Neuronal stem cell (in vitro differentiated cells): ENCODE data around the gene TTC28.

Experiments
- DNase-seq: peaks from one replicate; pipeline ENCODE4 v3.0.0-alpha.2; 2013; ENCODE audit warnings: low spot score
- H2AFZ ChIP-seq: one replicate; pipeline ENCODE4 v1.6.1; 2013; ENCODE audit warnings: mild to moderate bottlenecking, low read length, inconsistent platforms
- H2AK5ac ChIP-seq: 2 replicates; pipeline ENCODE4 v1.6.1; 2013; ENCODE audit warnings: low read depth, mild to moderate bottlenecking, inconsistent platforms, low read length, moderate library complexity, mixed read lengths
- H2BK120ac ChIP-seq: 2 replicates; pipeline ENCODE4 v1.6.1; 2013; ENCODE audit warnings: low read depth, mild to moderate bottlenecking, inconsistent platforms, low read length, moderate library complexity, mixed read lengths
- H2BK12ac ChIP-seq: one replicate; pipeline ENCODE4 v1.6.1; 2013; ENCODE audit warnings: low read length, inconsistent platforms
- H2BK15ac ChIP-seq: 2 replicates; pipeline ENCODE4 v1.6.1; 2013; ENCODE audit warnings: mild to moderate bottlenecking, low read length, inconsistent platforms, mixed read lengths
- H2BK5ac ChIP-seq: one replicate; pipeline ENCODE4 v1.6.1; 2013; ENCODE audit warnings: inconsistent platforms, mild to moderate bottlenecking, low read length, moderate library complexity
- H3K14ac ChIP-seq: one replicate; pipeline ENCODE4 v1.6.1; 2013; ENCODE audit warnings: low read length, inconsistent platforms
- H3K18ac ChIP-seq: 2 replicates; pipeline ENCODE4 v1.6.1; 2013; ENCODE audit warnings: low read length, inconsistent platforms
- H3K23ac ChIP-seq: 2 replicates; pipeline ENCODE4 v1.6.1; 2013; ENCODE audit warnings: low read depth, mild to moderate bottlenecking, mixed read lengths, low read length, inconsistent platforms; ENCODE audit not compliant: poor library complexity
- H3K27ac ChIP-seq: replicated peaks from 3 replicates; pipeline ENCODE4 v1.5.1; 2013; ENCODE audit warnings: low read length, inconsistent platforms
- H3K27me3 ChIP-seq, 3 experiments: 2 replicates each; pipeline ENCODE4 v1.6.1; 2013; ENCODE audit warnings: low read length in 3 of 3, mild to moderate bottlenecking in 2 of 3, inconsistent platforms in 1 of 3, low read depth in 1 of 3, mixed read lengths in 1 of 3, moderate library complexity in 1 of 3; ENCODE audit not compliant: control insufficient read depth in 3 of 3, insufficient read depth in 3 of 3
- H3K36me3 ChIP-seq, 2 donors: replicated peaks in 1 of 2; 2 replicates each; pipeline ENCODE4 v1.6.1; 2013; ENCODE audit warnings: low read length in 2 of 2; ENCODE audit not compliant: control insufficient read depth in 2 of 2, insufficient read depth in 2 of 2
- H3K4ac ChIP-seq: 2 replicates; pipeline ENCODE4 v1.6.1; 2013; ENCODE audit warnings: inconsistent platforms, mild to moderate bottlenecking, low read length, moderate library complexity
- H3K4me1 ChIP-seq, 2 donors: 1 replicate in 1 of 2; 2 replicates in 1 of 2; pipeline ENCODE4 v1.6.1; 2013; ENCODE audit warnings: low read length in 2 of 2, low read depth in 1 of 2; ENCODE audit not compliant: control insufficient read depth in 2 of 2, insufficient read depth in 1 of 2
- H3K4me2 ChIP-seq: one replicate; pipeline ENCODE4 v1.6.1; 2013; ENCODE audit warnings: mild to moderate bottlenecking, low read length, inconsistent platforms; ENCODE audit not compliant: insufficient read depth, poor library complexity, severe bottlenecking
- H3K4me3 ChIP-seq, 2 donors: 2 replicates each; pipeline ENCODE4 v1.5.1; 2013; ENCODE audit warnings: low read length in 2 of 2, mild to moderate bottlenecking in 2 of 2, inconsistent platforms in 1 of 2, moderate library complexity in 1 of 2
- H3K79me1 ChIP-seq: one replicate; pipeline ENCODE4 v1.6.1; 2013; ENCODE audit warnings: low read depth, mild to moderate bottlenecking, inconsistent platforms, low read length, moderate library complexity
- H3K9ac ChIP-seq: one replicate; pipeline ENCODE4 v1.6.1; 2013; ENCODE audit warnings: mild to moderate bottlenecking, low read depth, low read length, inconsistent platforms; ENCODE audit not compliant: poor library complexity
- H3K9me3 ChIP-seq, 2 donors: replicated peaks in 1 of 2; 2 replicates each; pipeline versions ENCODE3 to v1.6.1; 2013; ENCODE audit warnings: low read length in 2 of 2, mild to moderate bottlenecking in 2 of 2, inconsistent platforms in 1 of 2, low read depth in 1 of 2, mixed read lengths in 1 of 2, moderate library complexity in 1 of 2; ENCODE audit not compliant: control insufficient read depth in 2 of 2, insufficient read depth in 1 of 2
- H4K8ac ChIP-seq: one replicate; pipeline ENCODE4 v1.6.1; 2013; ENCODE audit warnings: low read depth, mild to moderate bottlenecking, inconsistent platforms, low read length, moderate library complexity
- H4K91ac ChIP-seq: one replicate; pipeline ENCODE4 v1.6.1; 2013; ENCODE audit warnings: low read length, low read depth, mild to moderate bottlenecking, inconsistent platforms; ENCODE audit not compliant: poor library complexity
- WGBS, 2 donors: extraction: QIAGEN DNeasy Blood & Tissue Kit; methylation state at CpG; one replicate each; pipeline ENCODE4 v1.1.7; 2013; ENCODE audit warnings: missing lambda C conversion rate in 2 of 2, mixed read lengths in 1 of 2; ENCODE audit not compliant: insufficient read length in 2 of 2, insufficient replicate concordance in 1 of 2; ENCODE audit errors: extremely low coverage in 2 of 2; 5-methylcytosine and 5-hydroxymethylcytosine counted together

Gene TTC28

GRCh38 chr22:28600546-28601143 is 79.0 kb downstream of the TTC28 start:
- peaks cover 0 to 8% of the 10 kb centered on the region in 2 donors for H3K4me1 ChIP-seq
- no peaks in the 10 kb centered on the region for H3K36me3 ChIP-seq
- WGBS, 2 donors: 100% methylated on average over 1 of the region's 3 CpGs; no CpG with 5 or more reads in 1 of the 2 donors
- H2AK5ac ChIP-seq: no peak overlapping the region
- H2BK12ac ChIP-seq: no peak overlapping the region
- peaks cover 2% of the 10 kb centered on the region for H3K79me1 ChIP-seq
- no peak overlapping the region for H3K4me2 ChIP-seq
- H4K8ac ChIP-seq: no peak overlapping the region
- no peak overlapping the region for H2AFZ ChIP-seq
- no peaks in the 10 kb centered on the region for H3K9me3 ChIP-seq
- H2BK15ac ChIP-seq: no peak overlapping the region
- H3K23ac ChIP-seq: no peak overlapping the region
- H3K18ac ChIP-seq: no peak overlapping the region
- peak; percentile 11 for DNase-seq
- no peak overlapping the region for H3K9ac ChIP-seq
- H2BK5ac ChIP-seq: no peak overlapping the region
- no peak overlapping the region for H4K91ac ChIP-seq
- H3K27ac ChIP-seq: no peak overlapping the region
- no peak overlapping the region for H3K4ac ChIP-seq
- H3K14ac ChIP-seq: no peak overlapping the region
- no peak overlapping the region for H3K4me3 ChIP-seq
- no peak overlapping the region for H2BK120ac ChIP-seq
- no peaks in the 10 kb centered on the region for H3K27me3 ChIP-seq

DNA sequence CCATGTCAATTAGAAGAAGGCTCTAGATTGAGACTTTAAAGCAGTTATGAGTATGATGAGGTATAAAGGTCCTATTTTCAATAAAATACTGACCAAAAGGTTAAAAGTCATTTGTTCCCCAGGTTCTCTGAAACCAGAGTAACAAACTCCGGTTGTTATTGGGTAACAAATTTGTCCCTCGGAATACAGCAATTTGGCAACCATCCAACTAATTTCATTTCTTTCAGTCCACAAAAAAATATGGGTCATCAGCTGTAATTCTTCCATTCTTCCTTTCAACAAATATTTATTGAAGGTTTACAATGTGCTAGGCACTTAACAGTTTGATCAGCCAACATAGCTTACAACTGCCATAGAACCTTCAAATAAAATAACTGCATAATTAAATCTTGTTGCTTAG is 79.9 kb downstream of the TTC28 start:
- Histone ChIP-seq H4K91ac (no peak overlapping the region), H3K4me2 (no peak overlapping the region), H3K4me3 (no peak overlapping the region), H2AK5ac (no peak overlapping the region), H2BK12ac (no peak overlapping the region), H3K23ac (no peak overlapping the region), H3K4ac (no peak overlapping the region), H3K14ac (no peak overlapping the region), H2BK5ac (no peak overlapping the region), H3K79me1 (peaks cover 2% of the 10 kb centered on the region), H3K9me3 (no peaks in the 10 kb centered on the region), H3K4me1 (peaks cover 0 to 2% of the 10 kb centered on the region in 2 donors), H3K27ac (no peak overlapping the region), H3K18ac (no peak overlapping the region), H2AFZ (no peak overlapping the region), H3K27me3 (no peaks in the 10 kb centered on the region), H4K8ac (no peak overlapping the region), H3K9ac (no peak overlapping the region), H2BK15ac (no peak overlapping the region), H2BK120ac (no peak overlapping the region), H3K36me3 (no peaks in the 10 kb centered on the region)
- no CpG with 5 or more reads among the region's 2 CpGs for WGBS, 2 donors
- DNase-seq: no peak

DNA sequence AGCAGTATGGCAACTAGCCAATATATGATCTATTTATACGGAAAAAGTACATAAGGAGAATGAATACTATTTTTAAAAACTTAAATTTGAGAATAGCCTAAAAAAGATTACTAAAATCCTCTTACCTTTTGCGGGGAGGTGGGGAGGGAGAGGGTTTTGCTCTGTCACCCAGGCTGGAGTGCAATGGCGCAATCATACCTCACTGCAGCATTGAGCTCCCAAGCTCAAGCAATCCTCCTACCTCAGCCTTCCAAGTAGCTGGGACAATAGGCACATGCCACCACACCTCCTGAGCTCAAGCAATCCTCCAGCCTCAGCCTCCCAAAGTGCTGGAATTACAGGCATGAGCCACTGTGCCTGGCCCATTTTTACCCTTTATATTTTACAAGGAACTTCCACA is 82.0 kb downstream of the TTC28 start:
- Histone ChIP-seq H2BK5ac (no peak overlapping the region), H3K9me3 (no peaks in the 10 kb centered on the region), H3K79me1 (peaks cover 2% of the 10 kb centered on the region), H3K27me3 (no peaks in the 10 kb centered on the region), H3K4ac (no peak overlapping the region), H2AFZ (no peak overlapping the region), H3K4me1 (peaks cover 0 to 6% of the 10 kb centered on the region in 2 donors), H2BK15ac (no peak overlapping the region), H3K36me3 (no peaks in the 10 kb centered on the region), H3K4me2 (no peak overlapping the region), H3K14ac (no peak overlapping the region), H3K4me3 (no peak overlapping the region), H3K27ac (no peak overlapping the region), H2BK120ac (no peak overlapping the region), H2BK12ac (no peak overlapping the region), H4K91ac (no peak overlapping the region), H3K9ac (no peak overlapping the region), H3K23ac (no peak overlapping the region), H2AK5ac (no peak overlapping the region), H4K8ac (no peak overlapping the region), H3K18ac (no peak overlapping the region)
- WGBS, 2 donors: no CpG with 5 or more reads among the region's 3 CpGs
- DNase-seq: no peak

- no peaks in the 10 kb centered on the region for H3K27me3 ChIP-seq
- no peak overlapping the region for H2BK12ac ChIP-seq
- H3K14ac ChIP-seq: no peak overlapping the region
- H2BK120ac ChIP-seq: no peak overlapping the region
- H4K8ac ChIP-seq: no peak overlapping the region
- H4K91ac ChIP-seq: no peak overlapping the region
- no peak overlapping the region for H2BK5ac ChIP-seq
- H2AFZ ChIP-seq: no peak overlapping the region
- no peak overlapping the region for H2BK15ac ChIP-seq
- H3K27ac ChIP-seq: no peak overlapping the region
- H2AK5ac ChIP-seq: no peak overlapping the region
- H3K79me1 ChIP-seq: peaks cover 3% of the 10 kb centered on the region
- DNase-seq: peak; percentile 35
- H3K4ac ChIP-seq: no peak overlapping the region
- no CpG with 5 or more reads among the region's 4 CpGs for WGBS, 2 donors
- H3K9me3 ChIP-seq: no peaks in the 10 kb centered on the region
- H3K18ac ChIP-seq: no peak overlapping the region
- H3K4me2 ChIP-seq: no peak overlapping the region
- no peak overlapping the region for H3K4me3 ChIP-seq
- H3K9ac ChIP-seq: no peak overlapping the region
- H3K23ac ChIP-seq: no peak overlapping the region
- H3K4me1 ChIP-seq: peaks cover 0 to 6% of the 10 kb centered on the region in 2 donors
- H3K36me3 ChIP-seq: no peaks in the 10 kb centered on the region
Observed at GRCh38 chr22:28594797-28595462, 84.7 kb downstream of the TTC28 start.
